GM13976 (cell line): ENCODE measurements around the gene INSC.

Experiments used
- DNase-seq: peaks from one replicate; pipeline ENCODE4 v3.0.0; 2012; ENCODE audit warnings: low spot score
- CTCF ChIP-seq: IDR thresholded peaks from 2 replicates; pipeline ENCODE4 v1.5.1; 2012; ENCODE audit warnings: borderline replicate concordance, mild to moderate bottlenecking; ENCODE audit not compliant: insufficient read depth; ENCODE audit errors: extremely low read depth, missing control alignments, control extremely low read depth
- in situ Hi-C: fragments of 300-500 bp; cut with MboI; formaldehyde crosslinking; loops from one replicate; pipeline ENCODE4 v1.12.0; 2022; ENCODE audit warnings: low sequenced_read_pairs, mixed read lengths, inconsistent platforms; ENCODE audit not compliant: unreplicated experiment

Gene INSC

GRCh38 chr11:15166204-15166603 is 51.5 kb downstream of the INSC start:
- DNase-seq, result no peak
- TF ChIP-seq CTCF, result no peak
- in situ Hi-C loops, result no loop called here

GRCh38 chr11:15169815-15170551 is 55.3 kb downstream of the INSC start:
- no peak for TF ChIP-seq CTCF
- in situ Hi-C loops, result no loop called here
- DNase-seq, result no peak

GRCh38 chr11:15170698-15171097 is 56.0 kb downstream of the INSC start:
- in situ Hi-C loops, result no loop called here
- no peak for DNase-seq
- no peak for TF ChIP-seq CTCF

GRCh38 chr11:15171956-15172355 is 57.2 kb downstream of the INSC start:
- in situ Hi-C loops, result no loop called here
- no peak for DNase-seq
- no peak for TF ChIP-seq CTCF

GRCh38 chr11:15175831-15176230 is 61.1 kb downstream of the INSC start:
- in situ Hi-C loops, result no loop called here
- DNase-seq, result no peak
- no peak for TF ChIP-seq CTCF

GRCh38 chr11:15176646-15177163 is 62.0 kb downstream of the INSC start:
- TF ChIP-seq CTCF, result no peak
- no peak for DNase-seq
- in situ Hi-C loops, result no loop called here
